NCI-H524 treated with DMSO at 0.1 percent for 48 hours (cell line): ENCODE measurements around the gene GRHPR.
"Not testable (repeated sequence)": the region's sequence is repeated elsewhere in the genome, so short reads cannot be mapped to it uniquely, and the experiment has no call there.

ENCODE experiments used
- DNase-seq: peaks from one replicate; lab custom pipeline; 2025; lab: John Stamatoyannopoulos, UW

GRHPR gene

DNA sequence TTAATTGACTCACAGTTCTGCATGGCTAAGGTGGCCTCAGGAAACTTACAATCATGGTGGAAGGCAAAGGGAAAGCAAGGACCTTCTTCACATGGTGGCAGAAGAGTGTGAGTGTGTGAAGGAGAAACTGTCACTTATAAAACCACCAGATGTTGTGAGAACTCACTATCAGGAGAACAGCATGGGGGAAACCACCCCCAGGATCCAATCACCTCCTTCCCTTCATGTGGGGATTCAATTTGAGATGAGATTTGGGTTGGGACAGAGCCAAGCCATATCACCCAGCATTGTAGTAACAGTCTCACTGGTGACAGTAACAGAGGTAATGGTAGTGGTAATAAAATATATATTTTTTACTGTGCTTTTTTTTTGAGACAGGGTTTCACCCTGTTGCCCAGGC, 24.6 kb downstream of the GRHPR start:
- no peak for DNase-seq

DNA sequence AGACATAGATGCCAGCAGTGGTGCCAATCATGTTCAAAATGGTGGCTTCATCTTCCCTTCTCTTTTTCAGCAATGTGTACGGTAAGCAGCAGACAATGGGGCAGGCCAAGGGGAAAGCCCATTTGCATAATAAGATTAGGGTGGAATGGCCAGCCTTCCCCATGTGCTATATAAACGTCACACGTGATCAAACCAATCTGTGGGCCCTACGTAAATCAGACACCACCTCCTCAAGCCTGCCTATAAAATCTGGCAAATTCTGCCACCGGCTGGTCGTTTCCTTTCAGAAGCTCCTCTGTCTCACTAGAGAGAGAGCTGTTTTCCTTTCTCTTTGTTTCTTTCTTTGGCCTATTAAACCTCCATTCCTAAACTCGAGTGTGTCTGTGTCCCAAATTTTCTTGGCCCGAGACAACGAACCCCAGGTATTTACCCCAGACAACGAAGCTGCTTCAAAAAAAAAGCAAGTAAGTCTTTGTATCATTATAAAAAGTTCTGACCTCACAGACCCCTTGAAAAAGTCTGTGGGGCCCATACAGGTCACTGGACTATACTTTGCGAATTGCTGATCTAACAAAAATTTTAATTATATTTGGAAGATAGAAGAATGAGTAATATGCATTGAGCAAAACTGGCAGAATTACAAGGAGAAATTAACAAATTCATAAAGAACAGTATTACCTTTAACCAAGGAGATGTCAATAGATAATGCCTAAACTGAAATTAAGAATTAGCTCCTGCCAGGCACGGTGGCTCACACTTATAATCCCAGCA, 27.6 kb downstream of the GRHPR start:
- peak; percentile 70 for DNase-seq

DNA sequence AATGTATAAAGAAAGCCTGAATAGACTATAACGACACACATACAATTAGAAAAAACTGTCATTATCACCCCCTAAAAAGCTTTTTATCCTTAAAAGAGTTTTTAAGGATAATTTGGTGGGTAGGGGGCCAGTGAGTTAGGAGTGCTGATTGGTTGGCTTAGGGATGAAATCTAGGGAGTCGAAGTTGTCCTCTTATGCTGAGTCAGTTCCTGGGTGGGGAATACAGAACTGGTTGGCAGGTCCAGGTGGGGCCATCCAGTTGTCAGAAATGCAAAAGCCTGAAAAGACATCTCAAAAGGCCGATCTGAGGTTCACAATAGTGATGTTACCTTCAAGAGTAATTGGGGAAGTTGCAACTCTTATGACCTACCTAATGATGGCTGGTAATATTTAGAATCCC, 29.1 kb downstream of the GRHPR start:
- no peak for DNase-seq

DNA sequence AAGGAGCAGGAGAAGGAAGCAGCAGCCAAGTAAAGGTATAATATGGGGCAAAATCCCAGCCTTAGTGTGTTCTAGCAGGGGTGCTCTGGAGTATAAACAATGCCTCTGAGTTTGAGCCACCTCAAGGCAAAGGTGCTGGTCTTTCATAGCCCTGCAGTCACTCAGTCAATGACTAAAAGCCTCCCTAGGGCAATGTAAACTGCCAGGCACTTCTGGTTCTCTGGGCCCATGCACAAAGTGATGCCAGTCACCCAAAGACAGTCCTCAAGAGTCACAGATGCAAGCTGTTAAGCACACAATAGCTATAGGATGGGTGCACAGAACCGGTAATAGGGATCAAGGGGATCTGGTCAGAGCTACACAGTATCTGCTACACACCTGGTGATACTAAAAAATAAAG, 30.1 kb downstream of the GRHPR start:
- DNase-seq = peak; percentile 59

DNA sequence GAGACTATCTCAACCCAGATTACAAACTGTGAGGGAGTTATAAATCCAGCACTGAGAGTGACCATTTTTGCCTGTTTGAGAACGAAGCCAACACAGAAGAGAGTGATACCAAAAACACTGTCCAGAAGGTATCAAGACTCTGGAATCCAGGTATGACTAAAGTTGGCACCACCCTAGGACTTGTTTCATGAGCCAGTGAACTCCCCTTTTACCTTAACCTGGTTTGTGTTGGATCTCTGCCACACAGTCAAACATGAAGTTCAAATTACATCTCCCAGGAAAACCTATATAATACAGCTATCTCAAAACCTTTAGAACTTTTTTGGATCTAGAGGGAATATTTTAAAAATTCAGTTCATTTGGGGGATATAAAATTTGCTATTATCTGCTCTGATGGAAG, 31.3 kb downstream of the GRHPR start:
- no peak for DNase-seq

DNA sequence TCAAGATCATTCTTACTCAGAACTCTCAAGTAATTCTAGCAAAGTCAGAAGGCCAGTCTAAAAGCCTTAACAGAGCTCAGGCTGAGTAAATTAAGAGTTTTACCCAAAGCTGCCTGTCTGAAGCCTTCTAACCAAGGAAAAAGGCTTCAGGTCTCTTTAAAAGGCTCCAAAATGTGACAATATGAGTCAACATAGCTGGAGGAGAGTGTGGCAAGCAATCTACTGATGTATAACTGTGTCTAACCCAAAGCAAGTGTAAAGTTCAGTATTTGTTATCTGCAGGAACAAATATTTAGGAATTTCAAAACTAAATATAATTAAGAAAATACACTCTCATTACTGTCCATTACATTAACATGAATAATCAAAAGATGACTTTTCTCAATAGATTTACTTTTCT, 31.7 kb downstream of the GRHPR start:
- no peak for DNase-seq

DNA sequence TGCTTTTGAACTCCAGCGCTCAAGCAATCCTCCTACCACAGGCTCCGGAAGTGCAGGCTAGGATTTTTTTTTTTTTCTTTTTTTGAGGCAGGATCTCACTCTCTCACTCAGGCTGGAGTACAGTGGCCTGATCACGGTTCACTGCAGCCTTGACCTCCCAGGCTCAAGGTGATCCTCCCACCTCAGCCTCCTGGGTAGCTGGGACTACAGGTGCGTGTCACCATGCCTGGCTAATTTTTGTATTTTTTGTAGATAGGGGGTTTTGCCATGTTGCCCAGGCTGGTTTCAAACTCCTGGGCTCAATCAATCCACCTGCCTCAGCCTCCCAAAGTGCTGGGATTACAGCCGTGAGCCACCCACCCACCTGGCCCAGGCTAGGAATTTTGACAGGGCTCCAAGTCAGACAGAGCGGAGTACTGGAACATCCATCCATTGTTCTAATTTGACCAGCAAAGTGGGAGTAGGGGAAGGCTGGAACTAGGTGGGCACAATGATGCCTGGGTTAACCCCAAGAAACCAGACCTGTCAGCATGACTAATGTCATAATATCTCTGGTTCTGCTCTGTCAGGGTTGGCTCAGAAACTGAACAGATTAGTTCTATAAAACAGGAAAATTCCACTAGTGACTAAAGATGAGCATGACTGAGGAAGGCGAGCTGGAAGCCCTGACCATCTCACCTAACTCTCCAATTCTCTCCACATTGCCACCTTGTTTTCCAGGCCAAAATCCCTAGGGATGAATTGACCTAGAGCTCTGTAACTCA, 33.6 kb downstream of the GRHPR start:
- no peak for DNase-seq

DNA sequence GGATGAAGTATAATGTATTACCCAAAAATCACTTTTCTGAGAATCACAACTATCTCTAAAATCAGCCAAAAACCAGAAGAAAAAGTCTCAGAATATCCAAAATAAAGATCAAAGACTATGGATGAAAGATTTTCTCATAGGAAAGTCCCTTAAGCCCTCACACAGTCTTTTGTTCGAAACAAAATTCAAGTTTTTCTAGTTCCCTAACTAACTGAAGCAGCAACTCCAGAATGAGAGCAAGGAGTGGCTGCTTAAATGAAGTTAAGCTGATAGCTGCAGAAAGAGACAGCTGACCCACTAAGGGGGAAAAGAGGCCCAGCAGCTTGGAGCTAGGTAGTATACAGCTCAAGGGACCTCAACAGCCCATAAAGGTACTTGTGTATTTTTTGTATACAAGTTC, 34.3 kb downstream of the GRHPR start:
- DNase-seq = no peak

DNA sequence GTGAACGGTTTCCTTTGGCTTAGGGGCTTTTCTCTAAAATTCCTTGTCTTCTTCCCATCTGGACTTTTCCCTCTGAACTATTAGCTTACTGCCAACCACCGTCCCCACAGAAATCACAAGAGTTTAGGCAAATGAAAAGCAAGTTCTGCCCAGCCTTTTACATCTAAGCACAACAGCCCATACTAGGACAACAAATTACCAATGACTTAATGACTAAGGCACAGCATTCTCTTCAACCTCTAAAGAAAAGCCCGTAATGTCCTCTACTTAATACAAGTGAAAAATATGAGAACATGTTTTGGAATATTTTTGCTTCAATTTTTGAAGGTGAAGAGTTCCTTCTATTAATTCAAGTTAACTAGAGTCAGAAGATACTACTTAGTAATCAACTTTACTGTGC, 41.5 kb downstream of the GRHPR start:
- DNase-seq = no peak

DNA sequence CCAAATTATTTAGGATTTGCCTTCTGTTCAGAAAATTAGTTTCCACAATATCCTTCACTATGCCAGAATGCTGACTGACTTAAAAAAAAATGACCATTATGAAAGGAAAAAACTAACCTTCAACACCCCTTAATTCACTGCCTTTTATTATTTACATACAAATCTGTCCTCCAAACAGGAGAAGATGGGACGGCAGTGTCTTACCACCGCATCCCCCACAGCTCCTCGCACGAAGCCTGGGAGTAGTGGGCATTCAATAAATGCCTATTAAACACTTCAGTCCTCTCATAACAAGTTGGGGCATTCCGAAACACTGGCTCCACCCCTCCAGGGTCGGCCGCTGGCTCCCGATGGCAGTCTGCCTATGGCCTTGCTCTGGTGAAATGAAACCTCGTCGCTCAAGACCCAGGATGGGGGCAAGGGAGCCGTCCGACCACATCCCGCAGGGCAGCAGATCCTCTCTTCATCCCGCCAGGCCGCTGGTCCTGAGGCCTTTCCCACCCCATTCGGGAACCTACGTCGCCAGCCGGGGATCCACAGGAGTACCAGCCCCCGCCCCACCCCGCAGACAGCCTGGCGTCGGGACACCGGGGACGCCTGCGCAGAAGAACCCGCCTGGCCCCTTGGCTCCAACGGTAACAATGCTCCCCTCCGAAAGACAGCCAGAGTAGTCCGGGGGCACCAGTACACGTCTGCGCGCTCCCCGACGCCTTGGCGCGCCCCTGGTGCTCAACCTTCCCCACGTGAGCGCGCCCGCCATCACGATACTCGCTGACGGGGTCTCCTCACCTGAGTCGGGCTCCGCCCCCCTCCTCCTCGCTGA, 42.1 kb downstream of the GRHPR start:
- peak; percentile 85 for DNase-seq

DNA sequence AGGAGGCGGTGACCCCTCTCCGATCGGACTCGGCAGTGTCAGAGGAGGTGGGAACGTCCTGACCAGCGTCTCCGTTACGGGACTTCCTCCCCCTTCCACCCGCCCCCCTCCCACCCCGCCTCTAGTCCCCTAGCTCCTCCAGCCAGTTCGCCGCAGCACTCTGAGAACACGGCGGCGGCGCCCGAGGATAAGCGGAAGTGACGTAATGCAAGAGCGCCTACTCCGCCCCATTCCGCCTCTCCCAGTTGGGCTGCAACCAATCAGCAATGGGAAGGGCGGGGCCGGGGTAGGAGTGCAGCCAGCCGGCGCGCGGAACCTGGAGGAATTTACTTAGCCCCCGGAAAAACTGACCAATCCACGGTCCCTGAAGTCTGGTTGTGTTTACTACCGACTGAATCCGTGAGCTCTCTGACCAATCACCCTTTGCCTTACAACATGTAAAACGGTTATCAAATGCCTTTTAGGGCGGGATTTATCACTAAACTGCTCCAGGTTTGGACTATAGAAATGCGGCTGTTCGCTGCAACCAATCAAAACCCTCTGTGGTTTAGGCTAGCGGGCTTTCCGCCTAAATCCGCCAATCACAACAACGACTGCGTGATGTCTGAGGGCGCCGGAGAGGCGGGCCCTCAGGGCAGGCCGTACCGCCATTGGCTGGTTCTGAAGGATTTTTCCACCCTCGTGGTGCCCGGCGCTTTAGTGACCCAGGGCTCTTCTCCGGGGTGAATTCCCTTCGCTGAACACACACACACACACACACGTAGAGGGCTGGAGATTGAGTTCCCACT, 42.9 kb downstream of the GRHPR start, which contains the start of gene ZBTB5:
TSS of gene ZBTB5 (minus strand) at position 202 of the 788 bp plus-strand sequence. CDS start 22,899 bp downstream, outside the sequence.
- DNase-seq = peak; percentile 96

DNA sequence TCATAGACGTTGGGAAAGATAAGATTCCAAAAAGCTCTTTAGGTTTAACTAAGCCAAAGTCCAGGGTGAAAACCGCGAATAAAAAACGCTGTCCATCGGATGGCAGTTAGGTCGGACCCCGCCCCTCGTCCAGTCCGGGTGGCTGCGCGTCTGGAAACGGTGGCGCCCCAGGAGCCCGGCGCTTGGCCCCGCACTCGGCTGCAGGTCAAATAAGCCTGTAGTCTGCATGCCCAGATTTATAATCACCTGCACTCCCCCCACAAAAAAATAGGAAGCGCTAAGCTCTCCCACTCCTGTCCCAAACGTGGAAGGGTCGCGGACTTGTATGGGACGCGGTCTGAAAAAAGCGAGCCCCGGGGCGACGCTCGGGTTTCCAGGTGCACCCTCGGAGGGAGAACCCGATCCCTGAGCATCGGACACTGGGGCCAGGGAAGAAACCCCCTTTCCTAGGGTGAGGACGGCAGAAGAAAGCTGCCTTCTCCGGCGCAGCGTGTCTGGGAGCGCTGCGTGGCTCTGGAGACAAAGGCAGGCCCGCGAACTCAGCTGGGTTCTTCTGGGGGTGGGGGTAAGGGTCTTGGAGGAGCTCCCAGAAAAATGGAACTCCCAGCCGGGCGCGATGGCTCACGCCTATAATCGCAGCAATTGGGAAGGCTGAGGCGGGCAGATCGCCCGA, 43.7 kb downstream of the GRHPR start:
- DNase-seq = no peak

DNA sequence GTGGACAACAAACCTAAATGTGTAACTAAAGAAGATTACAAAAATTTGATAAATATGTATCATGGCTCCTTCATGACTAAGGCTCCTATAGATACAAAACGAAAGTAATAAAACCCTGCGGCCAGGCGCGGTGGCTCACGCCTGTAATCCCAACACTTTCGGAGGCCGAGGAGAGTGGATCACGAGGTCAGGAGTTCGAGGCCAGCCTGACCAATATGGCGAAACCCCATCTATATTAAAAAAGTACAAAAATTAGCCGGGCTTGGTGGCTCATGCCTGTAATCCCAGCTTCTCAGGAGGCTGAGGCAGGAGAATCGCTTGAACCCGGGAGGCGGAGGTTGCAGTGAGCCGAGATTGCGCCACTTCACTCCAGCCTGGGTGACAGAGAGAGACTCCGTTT, 45.0 kb downstream of the GRHPR start:
- DNase-seq = not testable (repeated sequence)

DNA sequence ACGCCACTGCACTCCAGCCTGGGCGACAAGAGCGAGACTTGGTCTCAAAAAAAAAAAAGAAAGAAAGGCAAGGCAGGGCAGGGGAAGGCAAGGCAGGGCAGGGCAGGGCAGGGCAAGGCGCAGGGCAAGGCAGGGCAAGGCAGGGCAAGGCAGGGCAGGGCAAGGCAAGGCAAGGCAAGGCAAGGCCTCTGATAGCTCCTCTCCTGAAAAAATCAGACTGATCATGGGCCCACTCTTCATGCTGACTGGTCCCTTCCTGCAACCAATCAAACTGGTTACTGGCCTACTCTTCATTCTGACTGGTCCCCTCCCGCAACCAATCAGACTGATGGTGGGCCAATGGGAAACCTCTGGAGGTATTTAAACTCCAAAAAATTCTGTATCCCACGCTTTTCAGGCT, 46.1 kb downstream of the GRHPR start:
- no peak for DNase-seq

DNA sequence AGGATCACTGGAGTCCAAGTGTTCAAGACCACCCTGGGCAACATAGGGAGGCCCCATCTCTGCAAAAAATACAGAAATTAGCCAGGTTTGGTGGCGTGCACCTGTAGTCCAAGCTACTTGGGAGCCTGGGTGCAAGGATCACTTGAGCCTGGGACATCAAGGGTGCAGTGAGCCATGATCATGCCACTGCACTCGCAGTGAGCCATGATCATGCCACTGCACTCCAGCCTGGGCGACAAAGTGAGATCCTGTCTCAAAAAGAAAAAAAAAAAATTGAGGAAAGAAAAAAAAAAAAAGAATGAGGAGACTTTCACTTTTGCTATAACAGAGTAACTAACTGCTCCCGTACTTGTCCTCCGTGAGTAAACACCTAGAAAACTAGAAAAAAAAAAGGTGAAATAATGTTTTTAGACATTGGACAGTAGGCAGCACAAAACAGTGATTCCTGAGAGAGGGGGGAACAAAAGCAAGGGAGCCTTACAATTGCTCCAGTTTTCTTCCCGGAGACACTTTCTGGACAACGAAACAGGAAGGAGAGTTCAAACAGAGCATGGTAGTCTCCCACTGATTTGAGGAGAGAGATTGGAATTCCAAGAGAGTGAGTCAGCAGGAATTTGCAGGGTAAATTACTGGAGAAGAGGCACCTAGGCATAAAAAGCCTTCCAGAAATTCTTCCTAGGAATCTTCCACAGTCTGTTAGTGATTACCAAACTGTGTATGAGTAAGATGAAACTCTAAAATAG, 49.6 kb downstream of the GRHPR start:
- no peak for DNase-seq

DNA sequence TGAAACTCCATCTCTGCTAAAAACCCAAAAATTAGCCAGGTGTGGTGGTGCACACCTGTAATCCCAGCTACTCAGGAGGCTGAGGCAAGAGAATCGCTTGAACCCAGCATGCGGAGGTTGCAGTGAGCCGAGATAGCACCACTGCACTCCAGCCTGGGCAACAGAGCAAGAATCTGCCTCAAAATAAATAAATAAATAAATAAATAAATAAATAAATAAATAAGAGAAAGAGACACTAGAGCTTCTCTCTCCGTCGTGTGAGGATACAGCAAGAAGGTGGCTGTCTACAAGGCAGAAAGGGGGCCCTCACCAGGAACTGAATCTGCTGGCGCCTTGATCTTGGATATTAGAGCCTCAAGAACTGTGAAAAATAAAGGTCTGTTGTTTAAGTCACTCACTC, 51.5 kb downstream of the GRHPR start:
- not testable (repeated sequence) for DNase-seq

DNA sequence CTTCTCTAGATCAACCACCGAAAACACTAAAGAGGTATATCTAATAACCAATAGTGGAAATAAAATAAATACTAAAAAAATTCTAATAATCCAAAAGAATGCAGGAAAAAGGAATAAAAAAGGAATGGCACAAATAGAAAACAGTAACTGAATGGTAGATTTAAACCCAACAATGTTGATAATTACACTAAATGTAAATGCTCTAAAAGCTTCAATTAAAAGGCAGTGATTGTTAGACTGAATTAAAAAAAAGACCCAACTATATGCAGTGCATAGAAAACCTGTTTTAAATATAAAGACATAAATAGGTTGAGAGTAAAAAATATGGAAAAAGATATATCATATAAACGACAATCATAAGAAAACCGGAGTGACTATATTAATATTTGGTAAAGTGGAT, 51.9 kb downstream of the GRHPR start:
- no peak for DNase-seq

DNA sequence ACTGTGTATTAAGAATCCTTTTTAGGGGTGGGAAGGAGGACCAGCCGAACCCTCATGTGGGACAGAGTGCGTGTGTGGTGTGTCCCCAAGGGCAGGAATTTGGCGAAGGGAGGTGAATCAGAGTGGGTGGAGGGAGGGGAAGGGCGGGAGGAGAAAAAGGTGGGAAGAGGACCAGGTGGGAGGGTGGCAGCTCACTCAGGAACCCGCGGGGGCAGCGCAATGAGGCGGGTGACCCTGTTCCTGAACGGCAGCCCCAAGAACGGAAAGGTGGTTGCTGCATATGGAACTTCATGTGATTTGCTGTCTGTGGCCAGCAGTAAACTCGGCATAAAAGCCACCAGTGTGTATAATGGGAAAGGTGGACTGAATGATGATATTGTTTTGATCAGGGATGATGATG, 54.4 kb downstream of the GRHPR start:
- DNase-seq = no peak

DNA sequence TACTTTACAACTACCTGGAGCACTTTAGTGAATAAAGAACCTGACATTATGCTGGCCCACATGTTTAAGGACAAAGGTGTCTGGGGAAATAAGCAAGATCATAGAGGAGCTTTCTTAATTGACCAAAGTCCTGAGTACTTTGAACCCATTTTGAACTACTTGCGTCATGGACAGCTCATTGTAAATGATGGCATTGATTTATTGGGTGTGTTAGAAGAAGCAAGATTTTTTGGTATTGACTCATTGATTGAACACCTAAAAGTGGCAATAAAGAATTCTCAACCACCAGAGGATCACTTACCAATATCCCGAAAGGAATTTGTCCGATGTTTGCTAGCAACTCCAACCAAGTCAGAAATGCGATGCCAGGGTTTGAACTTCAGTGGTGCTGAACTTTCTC, 54.9 kb downstream of the GRHPR start:
- not testable (repeated sequence) for DNase-seq

DNA sequence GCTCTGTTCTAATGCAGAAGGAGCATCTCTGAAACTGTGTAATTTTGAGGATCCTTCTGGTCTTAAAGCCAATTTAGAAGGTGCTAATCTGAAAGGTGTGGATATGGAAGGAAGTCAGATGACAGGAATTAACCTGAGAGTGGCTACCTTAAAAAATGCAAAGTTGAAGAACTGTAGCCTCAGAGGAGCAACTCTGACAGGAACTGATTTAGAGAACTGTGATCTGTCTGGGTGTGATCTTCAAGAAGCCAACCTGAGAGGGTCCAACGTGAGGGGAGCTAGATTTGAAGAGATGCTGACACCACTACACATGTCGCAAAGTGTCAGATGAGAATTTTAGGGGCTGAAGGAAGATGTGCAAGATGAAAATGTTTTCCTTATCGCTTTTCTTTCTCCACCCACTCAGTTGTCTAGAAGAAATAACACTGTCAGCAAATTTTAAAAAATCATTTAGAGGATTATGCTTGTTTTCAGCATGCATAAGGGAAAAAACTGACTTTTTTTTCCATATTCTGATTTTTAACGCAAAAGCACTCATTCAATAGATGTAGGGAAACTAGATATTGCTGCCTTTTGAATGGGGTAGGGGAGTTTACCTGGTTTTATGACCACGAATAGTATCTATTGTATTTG, 55.6 kb downstream of the GRHPR start:
- not testable (repeated sequence) for DNase-seq
